Esophagus muscularis mucosa (tissue), 4 donors: ENCODE measurements around the gene SCARF1. TPM values are rescaled to one million over a fixed set of nuclear protein-coding genes. Genes with fewer than 3 reads are reported as not detected.
A peak's percentile ranks its signal among the peaks of the same experiment; 100 is the strongest.
"Not testable (repeated sequence)": the region's sequence is repeated elsewhere in the genome, so short reads cannot be mapped to it uniquely, and the experiment has no call there.

Source experiments
- DNase-seq: peaks from one replicate; pipeline ENCODE4 v3.0.0-alpha.2; 2017; ENCODE audit errors: extremely low spot score
- H3K27ac ChIP-seq, 4 donors: fragments of 200-600 bp; sonication (generic); replicated peaks in 1 of 4; 1 replicate in 3 of 4; 2 replicates in 1 of 4; pipeline ENCODE4 v1.5.1; 2016 to 2019; ENCODE audit warnings: mild to moderate bottlenecking in 1 of 4
- H3K27me3 ChIP-seq, 4 donors: fragments of 200-600 bp; sonication (generic); one replicate each; pipeline versions ENCODE4 v1.5.1 to v1.6.0; 2016 to 2019
- H3K36me3 ChIP-seq, 4 donors: fragments of 200-600 bp; sonication (generic); one replicate each; pipeline ENCODE4 v1.5.1; 2016 to 2019
- H3K4me1 ChIP-seq, 4 donors: fragments of 200-600 bp; sonication (generic); one replicate each; pipeline ENCODE4 v1.5.1; 2016 to 2019
- H3K4me3 ChIP-seq, 4 donors: fragments of 200-600 bp; sonication (generic); 1 replicate in 2 of 4; 2 replicates in 2 of 4; pipeline ENCODE4 v1.5.1; 2016 to 2019; ENCODE audit warnings: mild to moderate bottlenecking in 4 of 4, moderate library complexity in 1 of 4
- H3K9me3 ChIP-seq, 4 donors: fragments of 200-600 bp; sonication (generic); 1 replicate in 3 of 4; 2 replicates in 1 of 4; pipeline ENCODE4 v1.5.1; 2016 to 2019
- CTCF ChIP-seq, 3 experiments: fragments of 200-600 bp in 2 of 3; fragments of 450-650 bp in 1 of 3; sonication (generic) in 2 of 3; IDR thresholded peaks; one replicate each; pipeline ENCODE4 v1.5.1; 2017 to 2019; ENCODE audit warnings: antibody characterized with exemption in 3 of 3, mild to moderate bottlenecking in 2 of 3, moderate library complexity in 1 of 3
- EP300 ChIP-seq: sonication (generic); formaldehyde crosslinking; IDR thresholded peaks from one replicate; pipeline ENCODE4 v1.6.1; 2017; ENCODE audit warnings: antibody characterized with exemption
- POLR2A ChIP-seq: fragments of 450-650 bp; IDR thresholded peaks from one replicate; pipeline ENCODE4 v1.6.1; 2017; ENCODE audit warnings: antibody characterized with exemption, moderate library complexity, mild to moderate bottlenecking, low read depth
- POLR2AphosphoS5 ChIP-seq, 2 donors: sonication (generic); formaldehyde crosslinking; IDR thresholded peaks; one replicate each; pipeline ENCODE4 v1.6.1; 2017; ENCODE audit warnings: antibody characterized with exemption in 2 of 2
- WGBS: methylation state at CpG from one replicate; pipeline ENCODE4 v1.1.5; 2018; 5-methylcytosine and 5-hydroxymethylcytosine counted together
- intact Hi-C: fragments of 100-400 bp; cut with DNase I; formaldehyde crosslinking; loops from one replicate; pipeline ENCODE4 v1.15.1; 2023
- total RNA-seq, 4 donors: library from RNA; depleted of rRNA; stranded (reverse); fragments of >200 nt; gene quantifications; one replicate each; pipeline versions ENCODE4 v1.1.0 to v1.2.1, GENCODE V29; 2016

Gene SCARF1
- total RNA-seq, 4 donors from 2014 or later: 6.2 to 19.8 (median 12.8) TPM

- no peak for DNase-seq
- peaks cover 80 to 95% (median 95%) of the 10 kb centered on the region in 4 donors for H3K36me3 ChIP-seq
- H3K27ac ChIP-seq: peak overlapping the region in 1 of 4 donors; percentile 10
- intact Hi-C loops: no loop called here
- peaks cover 17 to 27% (median 25%) of the 10 kb centered on the region in 4 donors for H3K4me1 ChIP-seq
- TF ChIP-seq CTCF (IDR thresholded peaks at IDR 0.05) (no peak), POLR2A (no peak), POLR2AphosphoS5 (IDR thresholded peaks at IDR 0.05) (no peak), EP300 (no peak)
- no peaks in the 10 kb centered on the region for H3K27me3 ChIP-seq
- WGBS: 88% methylated on average over 23 of the region's 26 CpGs
- no peak overlapping the region for H3K4me3 ChIP-seq
- H3K9me3 ChIP-seq: no peaks in the 10 kb centered on the region
Measured at GRCh38 chr17:1673041-1673785, 27.7 kb upstream of the SCARF1 start.

DNA sequence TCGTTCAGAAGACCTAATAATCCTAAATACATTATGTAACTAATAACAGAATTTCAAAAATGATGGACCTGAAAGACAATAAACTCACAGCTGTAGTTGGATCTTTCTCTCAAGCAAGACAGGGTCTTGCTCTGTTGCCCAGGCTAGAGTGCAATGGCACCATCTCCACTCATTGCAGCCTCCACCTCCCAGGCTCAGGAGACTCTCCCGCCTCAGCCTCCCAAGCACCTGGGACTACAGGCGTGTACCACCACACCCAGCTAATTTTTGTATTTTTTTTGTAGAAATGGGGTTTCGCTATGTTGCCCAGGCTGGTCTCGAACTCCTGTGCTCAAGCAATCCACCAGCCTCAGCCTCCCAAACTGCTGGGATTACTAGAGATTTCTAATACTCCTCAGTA lies 18.4 kb upstream of the SCARF1 start:
- intact Hi-C loops: not testable (repeated sequence)
- 93% methylated on average over 5 of the region's 5 CpGs for WGBS
- peaks cover 57 to 98% (median 91%) of the 10 kb centered on the region in 4 donors for H3K36me3 ChIP-seq

DNA sequence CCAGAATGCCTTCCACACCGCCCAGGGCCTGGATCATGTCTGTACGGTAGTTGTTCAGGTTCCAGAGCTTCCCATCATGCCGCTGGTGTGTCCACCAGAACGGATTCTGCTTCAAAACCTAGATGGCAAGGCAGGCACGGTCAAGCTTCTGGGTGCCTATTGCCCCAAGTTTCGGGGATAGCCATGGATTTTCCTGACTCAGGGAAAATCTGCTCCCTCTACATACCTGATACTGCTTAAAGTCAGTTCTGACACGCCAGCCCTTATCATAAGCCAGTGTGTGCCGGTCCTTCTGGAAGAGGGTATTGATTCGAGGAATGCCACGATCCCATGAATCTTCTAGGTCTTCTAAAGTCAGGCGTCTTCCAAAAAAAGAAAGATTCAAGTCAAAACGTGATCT lies 15.5 kb upstream of the SCARF1 start:
- WGBS: 91% methylated on average over 12 of the region's 12 CpGs
- intact Hi-C loops: no loop called here
- TF ChIP-seq POLR2AphosphoS5 (IDR thresholded peaks at IDR 0.05) (no peak), POLR2A (no peak), CTCF (IDR thresholded peaks at IDR 0.05) (no peak), EP300 (no peak)
- Histone ChIP-seq H3K36me3 (peaks cover 86 to 100% (median 99%) of the 10 kb centered on the region in 4 donors), H3K4me1 (no peaks in the 10 kb centered on the region), H3K27me3 (no peaks in the 10 kb centered on the region), H3K27ac (peak overlapping the region in 1 of 4 donors; percentile 30), H3K9me3 (no peaks in the 10 kb centered on the region), H3K4me3 (no peak overlapping the region)
- DNase-seq: no peak

More for the DNA sequence above, 18.4 kb upstream of the SCARF1 start:
- H3K27ac ChIP-seq, H3K4me3 ChIP-seq, H3K27me3 ChIP-seq, DNase-seq, H3K9me3 ChIP-seq: not testable (repeated sequence)
- H3K4me1 ChIP-seq: peaks cover 1 to 27% (median 25%) of the 10 kb centered on the region in 4 donors

GRCh38 chr17:1658100-1658499 lies 12.6 kb upstream of the SCARF1 start:
- H3K4me3 ChIP-seq: no peak overlapping the region
- no peak for DNase-seq
- H3K9me3 ChIP-seq: no peaks in the 10 kb centered on the region
- WGBS: 87% methylated on average over 9 of the region's 9 CpGs
- TF ChIP-seq CTCF (IDR thresholded peaks at IDR 0.05) (no peak), POLR2A (no peak), EP300 (no peak), POLR2AphosphoS5 (IDR thresholded peaks at IDR 0.05) (no peak)
- peaks cover 99 to 100% (median 100%) of the 10 kb centered on the region in 4 donors for H3K36me3 ChIP-seq
- intact Hi-C loops: no loop called here
- H3K4me1 ChIP-seq: no peaks in the 10 kb centered on the region
- H3K27me3 ChIP-seq: no peaks in the 10 kb centered on the region
- no peak overlapping the region for H3K27ac ChIP-seq

- Histone ChIP-seq H3K36me3 (peaks cover 82 to 87% (median 86%) of the 10 kb centered on the region in 4 donors), H3K4me3 (no peak overlapping the region), H3K9me3 (no peaks in the 10 kb centered on the region), H3K4me1 (peaks cover 12 to 19% (median 16%) of the 10 kb centered on the region in 4 donors), H3K27me3 (peaks cover 0 to 3% (median 0%) of the 10 kb centered on the region in 4 donors), H3K27ac (no peak overlapping the region)
- intact Hi-C loops: no loop called here
- no peak for TF ChIP-seq EP300
- TF ChIP-seq POLR2A: no peak
- TF ChIP-seq POLR2AphosphoS5 (IDR thresholded peaks at IDR 0.05): no peak
- TF ChIP-seq CTCF (IDR thresholded peaks at IDR 0.05): no peak
- DNase-seq: no peak
- WGBS: 88% methylated on average over 14 of the region's 14 CpGs
Measured at GRCh38 chr17:1653735-1654134, 8.2 kb upstream of the SCARF1 start.

GRCh38 chr17:1652794-1653193 lies 7.3 kb upstream of the SCARF1 start:
- peaks cover 72 to 77% (median 76%) of the 10 kb centered on the region in 4 donors for H3K36me3 ChIP-seq
- DNase-seq, H3K4me3 ChIP-seq, intact Hi-C loops, H3K27me3 ChIP-seq, H3K9me3 ChIP-seq: not testable (repeated sequence)
- H3K4me1 ChIP-seq: peaks cover 18 to 28% (median 25%) of the 10 kb centered on the region in 4 donors
- WGBS: 87% methylated on average over 7 of the region's 7 CpGs
- H3K27ac ChIP-seq: peak overlapping the region in 2 of 4 donors; percentile 5 to 13
